Measurements from ENCODE around the gene RAD21L1.
A peak's percentile ranks its signal among the peaks of the same experiment; 100 is the strongest.

RAD21L1 gene

GRCh38 chr20:1186367-1186991 is 39.4 kb upstream of the RAD21L1 start:
- Histone ChIP-seq H3K36me3 (ENCODE audit: control insufficient read depth in 1 of 2, insufficient read depth in 2 of 2, low read length in 2 of 2) (no peaks in the 10 kb centered on the region), H3K27ac (ENCODE audit: low read length) (no peak overlapping the region), H3K9me3 (ENCODE audit: control insufficient read depth in 1 of 2, low read length in 2 of 2) (no peaks in the 10 kb centered on the region), H3K4me3 (ENCODE audit: low read depth in 1 of 2, low read length in 2 of 2) (no peak overlapping the region), H3K4me1 (ENCODE audit: control insufficient read depth in 1 of 2, insufficient read depth in 2 of 2, low read length in 2 of 2) (peaks cover 6 to 19% of the 10 kb centered on the region in 2 donors), H3K27me3 (ENCODE audit: low read depth, low read length) (peaks cover 11% of the 10 kb centered on the region)

DNA sequence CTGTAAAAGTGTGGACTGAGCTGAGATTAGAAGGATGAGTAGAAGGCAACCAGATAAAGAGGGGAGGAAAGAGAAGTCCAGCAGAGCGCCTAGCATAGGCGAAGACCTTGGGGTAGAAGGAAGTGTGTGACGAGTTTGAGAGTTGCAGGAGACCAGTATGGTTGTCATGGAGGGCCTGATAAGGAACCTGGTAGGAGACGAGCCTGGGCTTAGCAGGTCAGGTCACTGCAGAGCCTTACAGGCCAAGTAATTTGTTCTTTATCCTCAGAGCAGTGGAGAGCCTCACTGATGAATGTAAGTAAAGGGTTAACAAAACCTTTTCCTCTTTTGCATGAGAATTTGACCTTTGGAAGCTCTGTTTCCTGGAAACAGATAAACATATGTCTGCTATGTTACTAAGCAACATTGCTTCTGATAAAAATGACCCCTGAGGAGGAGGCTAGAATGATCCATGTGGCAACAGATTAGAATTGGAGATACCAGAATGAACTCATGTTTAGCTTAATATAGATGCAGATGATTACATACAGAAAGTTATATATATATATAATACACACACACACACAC is 38.2 kb upstream of the RAD21L1 start:
- Histone ChIP-seq H3K4me3 (ENCODE audit: low read depth in 1 of 2, low read length in 2 of 2) (no peak overlapping the region), H3K27me3 (ENCODE audit: low read depth, low read length) (peaks cover 11% of the 10 kb centered on the region), H3K27ac (ENCODE audit: low read length) (peak overlapping the region; percentile 0)

DNA sequence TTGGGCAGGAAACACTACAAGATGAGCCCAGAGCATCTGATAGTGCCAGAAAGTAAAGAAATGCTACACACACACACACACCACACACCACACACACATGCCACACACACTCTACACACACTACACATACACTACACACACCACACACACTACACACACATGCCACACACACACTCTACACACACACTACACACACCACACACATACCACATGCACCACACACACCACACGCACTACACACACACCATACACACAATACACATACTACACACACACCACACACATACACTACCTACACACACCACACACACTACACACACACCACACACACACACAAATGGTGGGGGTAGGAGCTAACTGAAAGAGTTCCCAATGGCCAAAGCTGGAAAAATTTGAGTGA is 37.5 kb upstream of the RAD21L1 start:
- Histone ChIP-seq H3K4me1 (ENCODE audit: control insufficient read depth in 1 of 2, insufficient read depth in 2 of 2, low read length in 2 of 2) (peaks cover 6 to 19% of the 10 kb centered on the region in 2 donors), H3K27ac (ENCODE audit: low read length) (no peak overlapping the region), H3K36me3 (ENCODE audit: control insufficient read depth in 1 of 2, insufficient read depth in 2 of 2, low read length in 2 of 2) (no peaks in the 10 kb centered on the region)

More for the DNA sequence above, 38.2 kb upstream of the RAD21L1 start:
- peaks cover 6 to 19% of the 10 kb centered on the region in 2 donors for H3K4me1 ChIP-seq (ENCODE audit: control insufficient read depth in 1 of 2, insufficient read depth in 2 of 2, low read length in 2 of 2)
- no peaks in the 10 kb centered on the region for H3K36me3 ChIP-seq (ENCODE audit: control insufficient read depth in 1 of 2, insufficient read depth in 2 of 2, low read length in 2 of 2)
- no peaks in the 10 kb centered on the region for H3K9me3 ChIP-seq (ENCODE audit: control insufficient read depth in 1 of 2, low read length in 2 of 2)

GRCh38 chr20:1189827-1190226 is 36.0 kb upstream of the RAD21L1 start:
- Histone ChIP-seq H3K4me3 (ENCODE audit: low read depth in 1 of 2, low read length in 2 of 2) (no peak overlapping the region), H3K36me3 (ENCODE audit: control insufficient read depth in 1 of 2, insufficient read depth in 2 of 2, low read length in 2 of 2) (no peaks in the 10 kb centered on the region), H3K27ac (ENCODE audit: low read length) (no peak overlapping the region), H3K4me1 (ENCODE audit: control insufficient read depth in 1 of 2, insufficient read depth in 2 of 2, low read length in 2 of 2) (peaks cover 6 to 14% of the 10 kb centered on the region in 2 donors), H3K27me3 (ENCODE audit: low read depth, low read length) (peaks cover 7% of the 10 kb centered on the region), H3K9me3 (ENCODE audit: control insufficient read depth in 1 of 2, low read length in 2 of 2) (no peaks in the 10 kb centered on the region)

More for the DNA sequence above, 37.5 kb upstream of the RAD21L1 start:
- H3K9me3 ChIP-seq (ENCODE audit: control insufficient read depth in 1 of 2, low read length in 2 of 2): no peaks in the 10 kb centered on the region
- H3K4me3 ChIP-seq (ENCODE audit: low read depth in 1 of 2, low read length in 2 of 2): no peak overlapping the region
- peaks cover 11% of the 10 kb centered on the region for H3K27me3 ChIP-seq (ENCODE audit: low read depth, low read length)

DNA sequence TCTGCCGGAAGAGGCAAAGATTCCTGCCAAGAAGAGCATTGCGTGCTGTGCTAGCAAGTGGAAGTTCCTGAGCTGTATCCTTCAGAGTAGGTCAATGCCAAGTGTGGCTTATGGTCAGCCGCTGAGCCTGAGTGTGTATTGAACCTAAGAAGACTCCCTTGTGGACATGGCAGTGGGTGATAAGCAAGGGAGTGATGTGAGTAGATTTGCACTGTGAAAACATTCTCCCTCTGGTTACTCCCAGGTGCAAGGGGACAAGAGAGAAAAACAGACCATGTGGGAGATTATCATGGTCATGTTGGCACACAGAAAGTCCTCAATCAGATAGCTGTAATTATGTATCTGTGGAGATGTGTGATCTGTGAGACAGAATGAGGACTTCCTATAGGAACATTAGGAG is 35.0 kb upstream of the RAD21L1 start:
- peaks cover 6 to 8% of the 10 kb centered on the region in 2 donors for H3K4me1 ChIP-seq (ENCODE audit: control insufficient read depth in 1 of 2, insufficient read depth in 2 of 2, low read length in 2 of 2)
- H3K27ac ChIP-seq (ENCODE audit: low read length): no peak overlapping the region
- H3K4me3 ChIP-seq (ENCODE audit: low read depth in 1 of 2, low read length in 2 of 2): no peak overlapping the region

DNA sequence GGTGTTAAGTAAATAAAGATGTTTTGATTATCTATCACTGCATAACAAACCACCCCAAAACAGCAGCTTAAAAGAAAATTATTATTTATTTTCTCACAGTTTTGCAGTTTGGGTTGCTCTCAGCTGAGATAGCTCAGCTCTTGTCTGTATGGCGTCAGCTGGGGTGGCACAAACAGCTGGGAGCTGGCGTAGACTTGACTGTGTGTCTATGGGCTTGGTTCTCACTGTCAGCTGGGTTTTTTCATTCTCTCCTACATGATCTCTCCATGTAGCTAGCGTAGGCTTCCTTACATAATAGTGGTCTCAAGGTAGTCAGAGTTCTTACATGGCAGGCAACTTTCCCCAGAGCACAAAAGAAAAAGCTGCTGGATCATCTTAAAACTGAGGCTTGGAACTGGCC is 34.5 kb upstream of the RAD21L1 start:
- Histone ChIP-seq H3K4me3 (ENCODE audit: low read depth in 1 of 2, low read length in 2 of 2) (no peak overlapping the region), H3K9me3 (ENCODE audit: control insufficient read depth in 1 of 2, low read length in 2 of 2) (no peaks in the 10 kb centered on the region), H3K36me3 (ENCODE audit: control insufficient read depth in 1 of 2, insufficient read depth in 2 of 2, low read length in 2 of 2) (no peaks in the 10 kb centered on the region), H3K27ac (ENCODE audit: low read length) (no peak overlapping the region), H3K27me3 (ENCODE audit: low read depth, low read length) (peaks cover 3% of the 10 kb centered on the region), H3K4me1 (ENCODE audit: control insufficient read depth in 1 of 2, insufficient read depth in 2 of 2, low read length in 2 of 2) (peaks cover 2 to 5% of the 10 kb centered on the region in 2 donors)

More for the DNA sequence above, 35.0 kb upstream of the RAD21L1 start:
- Histone ChIP-seq H3K36me3 (ENCODE audit: control insufficient read depth in 1 of 2, insufficient read depth in 2 of 2, low read length in 2 of 2) (no peaks in the 10 kb centered on the region), H3K9me3 (ENCODE audit: control insufficient read depth in 1 of 2, low read length in 2 of 2) (no peaks in the 10 kb centered on the region), H3K27me3 (ENCODE audit: low read depth, low read length) (peaks cover 7% of the 10 kb centered on the region)

GRCh38 chr20:1195226-1195625 is 30.6 kb upstream of the RAD21L1 start:
- H3K36me3 ChIP-seq (ENCODE audit: control insufficient read depth in 1 of 2, insufficient read depth in 2 of 2, low read length in 2 of 2): no peaks in the 10 kb centered on the region
- no peaks in the 10 kb centered on the region for H3K4me1 ChIP-seq (ENCODE audit: control insufficient read depth in 1 of 2, insufficient read depth in 2 of 2, low read length in 2 of 2)
- H3K9me3 ChIP-seq (ENCODE audit: control insufficient read depth in 1 of 2, low read length in 2 of 2): no peaks in the 10 kb centered on the region
- H3K27me3 ChIP-seq (ENCODE audit: low read depth, low read length): no peaks in the 10 kb centered on the region
- no peak overlapping the region for H3K4me3 ChIP-seq (ENCODE audit: low read depth in 1 of 2, low read length in 2 of 2)
- no peak overlapping the region for H3K27ac ChIP-seq (ENCODE audit: low read length)

- Histone ChIP-seq H3K27ac (ENCODE audit: low read length) (no peak overlapping the region), H3K4me1 (ENCODE audit: control insufficient read depth in 1 of 2, insufficient read depth in 2 of 2, low read length in 2 of 2) (no peaks in the 10 kb centered on the region), H3K27me3 (ENCODE audit: low read depth, low read length) (no peaks in the 10 kb centered on the region), H3K36me3 (ENCODE audit: control insufficient read depth in 1 of 2, insufficient read depth in 2 of 2, low read length in 2 of 2) (no peaks in the 10 kb centered on the region), H3K9me3 (ENCODE audit: control insufficient read depth in 1 of 2, low read length in 2 of 2) (no peaks in the 10 kb centered on the region), H3K4me3 (ENCODE audit: low read depth in 1 of 2, low read length in 2 of 2) (no peak overlapping the region)
Measured at GRCh38 chr20:1196634-1197033, 29.2 kb upstream of the RAD21L1 start.

DNA sequence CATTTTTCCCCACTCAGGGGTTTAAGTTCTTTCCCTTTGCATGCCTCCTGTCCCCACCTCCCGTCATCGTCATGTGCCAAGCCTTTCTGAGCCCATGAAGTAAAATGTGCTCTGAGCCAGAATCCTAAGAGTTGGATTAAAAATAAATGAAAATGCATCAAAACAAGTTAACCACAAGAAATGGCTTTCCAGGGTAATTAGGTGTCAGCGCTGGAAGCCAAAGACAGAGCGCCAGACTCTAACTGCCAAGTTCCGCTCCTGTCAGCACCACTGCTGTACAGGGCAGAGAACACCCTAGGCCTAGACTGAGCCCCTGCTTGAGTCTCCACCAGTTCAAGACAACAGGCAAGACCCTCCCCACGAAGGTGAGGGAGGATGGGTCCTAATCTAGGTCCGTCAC is 28.0 kb upstream of the RAD21L1 start:
- no peak overlapping the region for H3K27ac ChIP-seq (ENCODE audit: low read length)
- no peaks in the 10 kb centered on the region for H3K9me3 ChIP-seq (ENCODE audit: control insufficient read depth in 1 of 2, low read length in 2 of 2)
- H3K4me3 ChIP-seq (ENCODE audit: low read depth in 1 of 2, low read length in 2 of 2): no peak overlapping the region
- H3K36me3 ChIP-seq (ENCODE audit: control insufficient read depth in 1 of 2, insufficient read depth in 2 of 2, low read length in 2 of 2): no peaks in the 10 kb centered on the region
- H3K4me1 ChIP-seq (ENCODE audit: control insufficient read depth in 1 of 2, insufficient read depth in 2 of 2, low read length in 2 of 2): no peaks in the 10 kb centered on the region
- no peaks in the 10 kb centered on the region for H3K27me3 ChIP-seq (ENCODE audit: low read depth, low read length)

DNA sequence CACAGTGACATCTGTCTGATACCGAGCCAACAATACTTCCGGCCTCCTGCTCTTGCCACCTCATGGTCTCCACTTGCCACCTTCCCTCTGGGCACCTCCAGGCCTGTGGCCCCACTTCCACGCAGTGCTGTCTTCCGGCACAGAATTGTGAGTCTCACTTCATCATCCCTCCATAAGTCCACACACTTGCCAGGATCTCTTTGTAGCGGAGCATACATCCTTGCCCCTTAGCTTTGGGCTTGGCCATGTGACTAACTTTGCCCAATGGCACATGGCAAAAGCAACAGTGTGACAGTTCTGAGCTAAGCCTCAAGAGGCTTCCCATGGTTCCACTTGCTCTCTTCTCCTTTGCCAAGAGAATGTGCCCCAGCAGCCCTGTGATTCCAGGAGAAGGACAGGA is 27.1 kb upstream of the RAD21L1 start:
- no peak overlapping the region for H3K27ac ChIP-seq (ENCODE audit: low read length)
- H3K36me3 ChIP-seq (ENCODE audit: control insufficient read depth in 1 of 2, insufficient read depth in 2 of 2, low read length in 2 of 2): no peaks in the 10 kb centered on the region
- no peaks in the 10 kb centered on the region for H3K4me1 ChIP-seq (ENCODE audit: control insufficient read depth in 1 of 2, insufficient read depth in 2 of 2, low read length in 2 of 2)

GRCh38 chr20:1199212-1199873 is 26.5 kb upstream of the RAD21L1 start:
- Histone ChIP-seq H3K27ac (ENCODE audit: low read length) (no peak overlapping the region), H3K36me3 (ENCODE audit: control insufficient read depth in 1 of 2, insufficient read depth in 2 of 2, low read length in 2 of 2) (no peaks in the 10 kb centered on the region), H3K4me1 (ENCODE audit: control insufficient read depth in 1 of 2, insufficient read depth in 2 of 2, low read length in 2 of 2) (no peaks in the 10 kb centered on the region), H3K27me3 (ENCODE audit: low read depth, low read length) (no peaks in the 10 kb centered on the region), H3K9me3 (ENCODE audit: control insufficient read depth in 1 of 2, low read length in 2 of 2) (no peaks in the 10 kb centered on the region), H3K4me3 (ENCODE audit: low read depth in 1 of 2, low read length in 2 of 2) (no peak overlapping the region)

More for the DNA sequence above, 27.1 kb upstream of the RAD21L1 start:
- Histone ChIP-seq H3K27me3 (ENCODE audit: low read depth, low read length) (no peaks in the 10 kb centered on the region), H3K9me3 (ENCODE audit: control insufficient read depth in 1 of 2, low read length in 2 of 2) (no peaks in the 10 kb centered on the region), H3K4me3 (ENCODE audit: low read depth in 1 of 2, low read length in 2 of 2) (no peak overlapping the region)

Data from muscle layer of duodenum (tissue), 2 donors.